ENCODE measurements around the gene KIAA1755. TPM values are rescaled to one million over a fixed set of nuclear protein-coding genes. Genes with fewer than 3 reads are reported as not detected.

Gene KIAA1755
- total and polyA plus RNA-seq, 7 donors = 1.2 to 39.1 (median 11.6) TPM; not detected in 1

DNA sequence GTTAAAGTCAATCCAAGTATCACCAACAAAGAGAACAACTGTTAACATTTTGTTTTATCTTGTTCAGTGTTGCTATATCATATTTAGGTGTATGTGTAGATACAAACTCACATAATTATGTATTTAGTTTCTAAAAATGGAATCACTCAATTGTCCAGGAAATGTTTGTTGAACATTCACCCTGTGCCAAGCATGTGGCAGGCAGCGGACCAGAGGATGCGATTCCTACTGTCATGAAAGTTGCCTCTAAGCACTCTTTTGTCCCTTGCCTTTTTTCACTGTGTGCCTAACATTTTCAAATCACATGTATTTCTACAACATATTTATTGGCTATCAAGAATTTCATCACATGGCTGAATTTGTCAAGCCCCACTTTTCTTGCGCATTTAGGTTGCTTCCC lies 78.6 kb downstream of the KIAA1755 start:
- Histone ChIP-seq H3K27me3 (no peaks in the 10 kb centered on the region), H3K36me3 (no peaks in the 10 kb centered on the region), H3K4me3 (no peak overlapping the region), H3K4me1 (no peaks in the 10 kb centered on the region), H3K9me3 (no peaks in the 10 kb centered on the region), H3K27ac (no peak overlapping the region)
- intact Hi-C loops (cut with DNase I) = no loop called here
- 95 to 97% methylated on average over 3 of the region's 3 CpGs for WGBS, 2 donors
- DNase-seq = no peak
- TF ChIP-seq EP300 (IDR thresholded peaks at IDR 0.05) (no peak), POLR2A (IDR thresholded peaks at IDR 0.05) (no peak), POLR2AphosphoS5 (IDR thresholded peaks at IDR 0.05) (no peak)
- TF ChIP-seq, protein P1, sequence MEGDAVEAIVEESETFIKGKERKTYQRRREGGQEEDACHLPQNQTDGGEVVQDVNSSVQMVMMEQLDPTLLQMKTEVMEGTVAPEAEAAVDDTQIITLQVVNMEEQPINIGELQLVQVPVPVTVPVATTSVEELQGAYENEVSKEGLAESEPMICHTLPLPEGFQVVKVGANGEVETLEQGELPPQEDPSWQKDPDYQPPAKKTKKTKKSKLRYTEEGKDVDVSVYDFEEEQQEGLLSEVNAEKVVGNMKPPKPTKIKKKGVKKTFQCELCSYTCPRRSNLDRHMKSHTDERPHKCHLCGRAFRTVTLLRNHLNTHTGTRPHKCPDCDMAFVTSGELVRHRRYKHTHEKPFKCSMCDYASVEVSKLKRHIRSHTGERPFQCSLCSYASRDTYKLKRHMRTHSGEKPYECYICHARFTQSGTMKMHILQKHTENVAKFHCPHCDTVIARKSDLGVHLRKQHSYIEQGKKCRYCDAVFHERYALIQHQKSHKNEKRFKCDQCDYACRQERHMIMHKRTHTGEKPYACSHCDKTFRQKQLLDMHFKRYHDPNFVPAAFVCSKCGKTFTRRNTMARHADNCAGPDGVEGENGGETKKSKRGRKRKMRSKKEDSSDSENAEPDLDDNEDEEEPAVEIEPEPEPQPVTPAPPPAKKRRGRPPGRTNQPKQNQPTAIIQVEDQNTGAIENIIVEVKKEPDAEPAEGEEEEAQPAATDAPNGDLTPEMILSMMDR (IDR thresholded peaks at IDR 0.05) = no peak

DNA sequence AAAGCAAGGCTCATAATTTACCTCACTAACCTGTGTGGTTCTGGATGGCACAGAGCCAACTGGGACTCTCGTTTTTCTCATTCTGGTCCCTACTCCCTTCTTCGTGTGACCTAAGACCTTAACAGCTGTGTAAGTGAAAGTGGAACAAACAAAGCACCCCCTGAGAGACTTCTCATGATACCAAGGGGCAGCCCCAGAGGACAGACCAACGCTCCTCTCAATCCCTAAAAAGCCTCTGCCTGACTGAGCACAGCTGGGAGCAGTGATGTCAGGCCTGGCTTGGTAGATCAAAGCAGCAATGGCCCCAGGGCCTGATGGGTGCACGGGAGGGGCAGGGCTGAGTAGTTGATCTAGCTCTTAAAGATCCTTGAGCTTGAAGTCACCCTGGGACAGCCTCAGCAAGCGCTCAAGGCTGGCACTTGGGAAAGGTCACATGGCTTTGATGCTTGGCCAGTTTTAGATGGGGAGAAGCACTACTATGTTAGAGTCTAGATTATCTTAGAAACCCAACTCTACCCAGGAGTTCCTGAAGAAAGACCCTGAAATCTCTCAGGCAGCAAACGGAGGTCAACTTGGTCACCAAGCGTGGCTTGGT lies 79.2 kb downstream of the KIAA1755 start:
- Histone ChIP-seq H3K9me3 (no peaks in the 10 kb centered on the region), H3K36me3 (no peaks in the 10 kb centered on the region), H3K4me1 (no peaks in the 10 kb centered on the region), H3K27me3 (no peaks in the 10 kb centered on the region), H3K4me3 (no peak overlapping the region), H3K27ac (no peak overlapping the region)
- intact Hi-C loops (cut with DNase I) = no loop called here
- peak; percentile 46 for DNase-seq
- WGBS, 2 donors = 79 to 85% methylated on average over 7 of the region's 7 CpGs
- TF ChIP-seq POLR2A (IDR thresholded peaks at IDR 0.05) = no peak
- TF ChIP-seq, protein P1 (IDR thresholded peaks at IDR 0.05) = no peak
- TF ChIP-seq POLR2AphosphoS5 (IDR thresholded peaks at IDR 0.05) = no peak
- TF ChIP-seq EP300 (IDR thresholded peaks at IDR 0.05) = no peak

DNA sequence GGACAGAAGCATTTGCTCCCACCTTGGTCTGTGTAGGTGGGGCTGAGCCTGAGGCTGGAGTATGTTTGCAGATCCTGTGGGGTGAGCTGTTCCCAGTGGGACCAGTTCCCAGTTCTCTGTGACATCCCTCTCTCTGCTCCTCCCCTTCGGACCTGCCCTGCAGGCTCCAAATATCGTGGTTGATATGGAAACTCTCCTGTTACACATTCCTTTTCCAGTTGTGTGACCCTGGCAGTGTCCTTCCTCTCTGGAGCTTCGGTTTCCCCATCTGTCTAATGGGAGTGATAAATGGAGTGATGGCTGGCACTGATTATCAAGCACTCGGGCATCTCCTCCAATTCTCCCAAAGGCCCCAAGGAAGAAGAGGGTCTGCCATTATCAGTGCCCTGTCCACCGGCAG lies 79.8 kb downstream of the KIAA1755 start:
- intact Hi-C loops (cut with DNase I) = no loop called here
- 71 to 73% methylated on average over 5 of the region's 5 CpGs for WGBS, 2 donors
- TF ChIP-seq EP300 (IDR thresholded peaks at IDR 0.05) (no peak), POLR2AphosphoS5 (IDR thresholded peaks at IDR 0.05) (no peak), POLR2A (IDR thresholded peaks at IDR 0.05) (no peak)
- TF ChIP-seq, protein P1 (IDR thresholded peaks at IDR 0.05) = no peak
- Histone ChIP-seq H3K4me1 (no peaks in the 10 kb centered on the region), H3K27ac (no peak overlapping the region), H3K4me3 (no peak overlapping the region), H3K9me3 (no peaks in the 10 kb centered on the region), H3K27me3 (no peaks in the 10 kb centered on the region), H3K36me3 (no peaks in the 10 kb centered on the region)
- peak; percentile 13 for DNase-seq

DNA sequence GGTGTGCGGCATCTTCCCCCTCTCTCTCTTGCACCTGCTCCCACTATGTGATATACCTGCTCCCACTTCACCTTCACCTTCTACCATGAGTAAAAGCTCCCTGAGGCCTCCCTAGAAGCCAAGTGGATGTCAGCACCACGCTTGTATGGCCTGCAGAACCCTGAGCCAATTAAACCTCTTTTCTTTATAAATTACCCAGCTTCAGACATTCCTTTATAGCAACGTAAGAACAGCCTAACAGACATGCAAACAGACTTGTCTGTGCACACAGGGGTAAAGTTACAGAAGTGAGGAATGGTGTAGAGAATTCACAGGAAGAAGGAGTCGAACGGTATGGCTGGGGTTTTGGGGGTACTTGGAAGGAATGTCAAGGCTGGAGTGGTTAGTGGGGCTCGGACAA lies 80.7 kb downstream of the KIAA1755 start:
- H3K9me3 ChIP-seq = no peaks in the 10 kb centered on the region
- H3K27ac ChIP-seq = no peak overlapping the region
- TF ChIP-seq POLR2A (IDR thresholded peaks at IDR 0.05) = no peak
- no peak for TF ChIP-seq EP300 (IDR thresholded peaks at IDR 0.05)
- TF ChIP-seq, protein P1 (IDR thresholded peaks at IDR 0.05) = no peak
- TF ChIP-seq POLR2AphosphoS5 (IDR thresholded peaks at IDR 0.05) = no peak
- H3K4me3 ChIP-seq = no peak overlapping the region
- WGBS, 2 donors = 53 to 68% methylated on average over 6 of the region's 6 CpGs
- H3K27me3 ChIP-seq = no peaks in the 10 kb centered on the region
- no peak for DNase-seq
- no peaks in the 10 kb centered on the region for H3K4me1 ChIP-seq
- intact Hi-C loops (cut with DNase I) = no loop called here
- no peaks in the 10 kb centered on the region for H3K36me3 ChIP-seq

DNA sequence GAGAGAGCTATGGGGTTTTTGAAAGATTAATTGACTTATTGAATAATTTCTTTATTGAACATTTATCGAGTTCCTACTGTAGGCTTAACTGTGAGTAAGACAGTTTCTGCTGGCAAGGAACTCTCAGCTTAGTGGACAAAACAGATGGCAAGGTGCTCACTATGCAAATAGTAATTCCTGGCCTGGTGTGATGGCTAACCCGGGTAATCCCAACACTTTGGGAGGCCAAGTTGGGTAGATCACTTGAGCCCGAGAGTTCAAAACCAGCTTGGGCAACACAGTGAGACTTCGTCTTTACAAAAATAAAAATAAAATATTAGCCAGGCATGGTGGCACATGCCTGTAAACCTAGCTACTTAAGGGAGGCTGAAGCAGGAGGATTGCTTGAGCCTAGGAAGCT lies 82.0 kb downstream of the KIAA1755 start:
- no peaks in the 10 kb centered on the region for H3K36me3 ChIP-seq
- intact Hi-C loops (cut with DNase I) = no loop called here
- H3K27me3 ChIP-seq = no peaks in the 10 kb centered on the region
- DNase-seq = peak; percentile 13
- H3K9me3 ChIP-seq = no peaks in the 10 kb centered on the region
- H3K27ac ChIP-seq = no peak overlapping the region
- WGBS, 2 donors = 80 to 92% methylated on average over 4 of the region's 4 CpGs
- no peak overlapping the region for H3K4me3 ChIP-seq
- TF ChIP-seq, protein P1 (IDR thresholded peaks at IDR 0.05) = no peak
- TF ChIP-seq POLR2AphosphoS5 (IDR thresholded peaks at IDR 0.05) = no peak
- TF ChIP-seq POLR2A (IDR thresholded peaks at IDR 0.05) = no peak
- no peak for TF ChIP-seq EP300 (IDR thresholded peaks at IDR 0.05)
- H3K4me1 ChIP-seq = peaks cover 0 to under 1% (median 0%) of the 10 kb centered on the region in 4 donors
